HG03457 (cell line): ENCODE measurements around the gene ISCA1.

Source experiments
- ATAC-seq: cut with Tn5 transposase; IDR thresholded peaks from one replicate; pipeline ENCODE4 v1.9.1; 2021; ENCODE audit warnings: moderate number of reproducible peaks; ENCODE audit not compliant: unreplicated experiment

The ISCA1 gene

DNA sequence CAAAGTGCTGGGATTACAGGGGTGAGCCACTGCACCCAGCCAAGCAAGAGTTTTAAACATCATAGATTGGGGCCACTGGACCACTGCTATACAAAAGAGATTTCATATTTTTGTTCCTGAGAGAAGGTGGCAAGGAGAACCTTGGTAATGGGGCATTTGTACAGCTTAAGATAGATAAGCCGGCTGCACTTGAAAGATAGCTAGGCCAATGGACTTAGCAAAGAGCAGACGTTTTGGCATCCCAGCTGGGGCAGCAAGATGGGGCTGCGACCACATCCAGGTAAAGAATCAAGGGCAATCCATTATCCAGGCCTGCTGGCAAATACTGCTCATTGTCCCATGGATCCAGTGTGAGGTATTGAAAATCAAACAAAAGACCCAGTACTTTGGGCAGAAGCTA lies 3.9 kb upstream of the ISCA1 start:
- no peak for ATAC-seq

DNA sequence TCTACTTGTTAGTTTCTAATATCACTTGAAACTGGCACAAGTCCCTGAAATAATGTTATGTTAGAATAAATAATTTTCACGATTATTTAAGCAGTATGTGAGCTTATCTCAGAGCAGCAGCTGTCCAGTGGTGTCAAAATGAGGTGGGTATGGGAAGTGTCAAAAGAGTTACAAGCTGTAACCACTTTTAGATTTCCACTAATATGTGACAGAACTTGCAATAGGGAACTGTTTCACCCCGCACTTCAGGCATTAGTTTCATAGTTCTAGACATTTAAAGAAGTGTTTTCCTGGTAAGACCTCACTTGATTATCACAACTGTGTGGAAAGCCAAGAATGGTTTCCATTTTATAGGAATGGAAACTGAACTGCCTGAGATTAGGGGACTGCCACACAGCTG lies 2.9 kb upstream of the ISCA1 start:
- ATAC-seq: no peak

DNA sequence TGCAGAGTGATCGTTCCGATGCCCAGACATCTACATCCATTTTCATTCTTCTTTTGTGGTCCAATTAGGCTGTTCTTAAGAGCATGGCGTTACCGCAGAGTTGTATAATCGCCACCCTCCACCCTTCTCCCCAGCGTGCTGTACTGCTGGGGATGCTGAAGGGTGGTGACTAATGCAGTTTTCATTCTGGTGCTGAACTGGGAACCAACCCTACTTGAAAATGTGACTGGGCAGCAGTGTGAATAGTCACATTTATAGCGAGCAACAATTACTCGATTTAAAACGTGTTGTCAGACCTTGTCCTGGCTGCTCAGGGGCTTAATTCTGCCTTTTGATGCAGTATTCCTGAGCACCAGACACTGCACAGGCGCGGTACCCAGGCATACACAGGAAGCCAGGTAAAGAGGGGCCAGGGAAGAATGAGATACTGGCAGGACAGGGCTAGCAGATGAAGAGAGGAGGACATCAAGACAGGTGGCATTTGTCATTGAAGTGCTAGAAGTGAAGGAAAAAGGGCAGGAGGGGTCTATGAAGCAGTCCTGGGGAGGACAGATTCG lies 719 bp upstream of the ISCA1 start:
- ATAC-seq: peak; percentile 3

DNA sequence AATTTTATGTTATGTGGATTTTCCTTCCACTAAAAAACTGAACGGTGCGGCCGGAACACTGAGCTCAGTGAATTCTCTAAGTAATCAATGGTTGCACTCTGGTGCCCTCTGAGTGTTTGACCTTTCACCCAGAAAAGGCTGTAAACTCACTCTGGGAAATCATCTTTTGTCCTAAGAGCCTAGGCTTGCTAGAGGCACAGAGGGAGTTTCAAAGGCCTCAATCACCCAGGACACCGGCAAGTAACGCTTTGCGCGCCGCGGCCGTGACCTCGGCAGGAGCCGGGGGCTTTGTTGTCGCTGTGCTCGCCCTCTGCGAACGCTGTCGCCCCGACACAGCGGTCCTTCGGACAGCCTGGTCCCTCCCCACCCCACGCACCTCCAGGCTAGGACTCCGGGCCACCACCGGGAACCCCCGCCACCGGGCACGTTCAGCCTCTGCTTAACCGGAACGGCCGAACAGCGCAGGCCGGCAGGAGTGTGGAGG lies 703 bp downstream of the ISCA1 start:
- peak; percentile 3 for ATAC-seq

DNA sequence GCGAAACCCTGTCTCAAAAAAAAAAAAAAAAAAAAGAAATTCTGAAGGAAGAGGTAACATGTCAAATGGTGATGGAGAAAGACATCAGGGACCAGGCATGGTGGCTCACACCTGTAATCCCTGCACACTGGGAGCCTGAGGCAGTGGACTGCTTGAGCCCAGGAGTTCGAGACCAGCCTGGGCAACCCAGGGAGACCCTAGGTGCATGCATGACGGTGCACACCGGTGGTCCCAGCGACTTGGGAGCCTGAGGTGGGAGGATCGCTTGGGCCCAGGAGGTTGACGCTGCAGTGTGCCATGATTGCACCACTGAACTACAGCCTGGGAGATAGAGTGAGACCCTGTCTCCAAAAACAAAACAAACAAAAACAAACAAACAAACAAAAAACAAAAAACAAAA lies 1.8 kb downstream of the ISCA1 start:
- no peak for ATAC-seq

DNA sequence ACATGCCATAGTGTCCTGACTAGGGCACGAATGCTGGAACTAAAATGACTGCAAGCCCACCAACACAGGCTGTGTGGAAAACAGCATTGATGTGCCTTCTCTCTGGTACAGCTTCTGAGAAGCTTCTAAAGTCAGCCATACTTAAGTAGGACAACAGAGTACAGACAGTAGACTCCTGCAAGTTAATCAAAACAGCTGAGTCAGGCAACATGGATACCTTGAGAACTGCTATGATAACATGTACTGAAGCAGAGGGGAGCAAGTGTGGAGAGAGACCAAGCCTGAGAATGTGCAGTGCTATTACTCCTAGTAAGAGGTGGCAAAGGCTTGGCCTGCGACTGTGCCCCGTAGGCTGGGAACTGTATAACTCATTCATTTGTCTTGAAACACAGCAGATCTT lies 2.5 kb downstream of the ISCA1 start:
- no peak for ATAC-seq

DNA sequence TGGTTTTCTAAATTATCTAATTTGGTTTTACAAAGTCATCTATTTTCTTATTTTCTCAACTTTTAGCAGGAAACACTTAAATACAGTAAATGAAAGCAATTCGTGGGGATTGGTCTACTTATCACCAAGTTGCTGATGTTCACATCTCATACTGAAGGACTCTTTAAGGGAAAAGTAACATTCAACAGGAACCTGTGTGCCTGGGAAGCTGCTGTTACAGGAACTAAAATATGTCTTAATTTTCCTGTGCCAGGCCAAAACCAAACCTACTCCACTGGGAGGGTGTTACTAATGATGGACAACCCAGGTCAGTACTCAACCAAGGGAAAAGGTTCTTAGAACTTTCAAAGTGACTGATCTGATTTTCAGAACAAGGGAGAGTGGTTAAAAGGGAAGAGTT lies 5.3 kb downstream of the ISCA1 start:
- no peak for ATAC-seq

DNA sequence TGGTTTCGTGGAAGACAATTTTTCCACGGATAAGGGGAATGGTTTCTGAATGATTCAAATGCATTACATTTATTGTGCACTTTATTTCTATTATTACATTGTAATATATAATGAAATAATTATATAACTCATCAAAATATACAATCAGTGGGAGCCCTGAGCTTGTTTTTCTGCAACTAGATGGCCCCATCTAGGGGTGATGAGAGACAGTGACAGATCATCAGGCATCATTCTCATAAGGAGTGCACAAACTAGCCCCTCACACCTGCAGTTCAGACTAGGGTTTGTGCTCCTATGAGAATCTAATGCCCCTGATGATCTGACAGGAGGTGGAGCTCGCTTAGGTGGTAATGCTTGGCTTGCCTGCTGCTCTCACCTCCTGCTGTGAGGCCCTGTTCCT lies 6.4 kb downstream of the ISCA1 start:
- no peak for ATAC-seq

DNA sequence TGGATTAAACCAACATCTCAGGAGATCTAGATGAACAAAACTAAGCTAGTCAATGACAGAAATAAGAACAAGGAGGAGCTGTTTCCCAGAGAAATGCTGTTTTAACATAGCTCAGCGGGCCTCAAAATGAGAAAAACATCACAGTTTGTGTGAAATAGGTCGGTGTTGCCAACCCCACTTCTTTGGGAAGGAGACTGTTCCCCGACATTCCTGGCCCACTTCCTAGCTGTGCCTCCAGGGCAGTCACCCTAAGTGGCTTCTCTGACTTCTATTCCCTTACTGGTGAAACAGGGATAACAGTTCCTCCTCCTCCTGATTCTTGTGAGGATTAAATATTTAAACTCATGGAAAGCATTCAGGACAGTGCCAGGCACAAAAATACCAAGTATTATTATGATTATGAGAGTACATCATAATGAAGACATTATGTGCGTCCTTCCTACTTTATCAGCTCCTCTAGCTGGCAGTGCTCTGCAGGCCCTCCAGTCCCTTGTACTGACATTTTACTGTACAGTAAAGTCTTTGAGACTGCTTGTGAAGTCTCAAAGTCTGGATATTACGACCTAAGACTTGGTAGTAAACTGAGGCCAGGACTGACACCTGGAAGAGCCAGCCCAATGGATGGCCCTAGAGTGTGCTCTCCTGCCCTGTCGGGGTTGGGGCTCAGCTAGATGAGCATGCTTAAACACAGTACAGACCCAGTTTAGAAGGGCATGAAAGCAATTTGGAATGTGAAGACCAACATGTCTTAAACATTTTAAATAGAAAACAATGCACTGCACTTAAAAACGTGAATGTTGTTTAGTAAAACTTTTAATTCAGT lies 7.3 kb downstream of the ISCA1 start:
- no peak for ATAC-seq

DNA sequence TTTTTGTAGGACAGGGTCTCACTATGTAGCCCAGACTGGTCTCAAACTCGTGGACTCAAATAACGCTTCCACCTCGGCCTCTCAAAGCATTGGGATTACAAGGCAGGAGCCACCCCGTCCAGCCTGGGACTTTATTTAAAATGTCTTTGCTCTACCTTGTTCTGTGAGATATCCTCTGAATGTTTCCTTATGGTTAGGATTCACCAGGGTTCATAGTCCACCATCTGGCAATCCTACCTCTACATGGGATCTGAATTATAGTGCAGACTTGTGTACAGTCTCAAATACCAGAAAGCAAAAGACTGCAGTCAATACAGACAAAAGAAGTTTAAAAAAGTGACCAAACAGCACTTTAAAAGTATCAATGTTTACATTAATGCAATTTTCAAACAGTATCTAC lies 10.1 kb downstream of the ISCA1 start:
- ATAC-seq: no peak

DNA sequence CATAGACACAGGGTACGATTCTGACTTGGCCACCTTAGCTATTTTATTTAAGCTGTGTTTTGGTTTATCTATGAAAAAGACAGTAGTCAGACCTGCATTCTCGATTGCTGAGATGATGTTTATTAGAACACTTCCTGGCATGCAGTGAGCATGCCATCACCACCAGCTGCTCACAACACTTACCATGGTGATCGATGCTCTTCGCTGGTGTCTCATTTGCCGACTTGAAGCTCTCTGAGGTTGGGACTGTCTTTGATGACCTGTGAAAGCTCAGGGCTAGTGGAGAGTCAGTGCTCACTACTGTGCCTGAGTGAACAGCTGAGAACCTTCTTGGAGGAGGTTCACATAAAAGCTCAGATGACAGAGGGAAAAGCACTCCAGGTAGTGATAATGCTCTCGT lies 18.5 kb downstream of the ISCA1 start:
- ATAC-seq: no peak

DNA sequence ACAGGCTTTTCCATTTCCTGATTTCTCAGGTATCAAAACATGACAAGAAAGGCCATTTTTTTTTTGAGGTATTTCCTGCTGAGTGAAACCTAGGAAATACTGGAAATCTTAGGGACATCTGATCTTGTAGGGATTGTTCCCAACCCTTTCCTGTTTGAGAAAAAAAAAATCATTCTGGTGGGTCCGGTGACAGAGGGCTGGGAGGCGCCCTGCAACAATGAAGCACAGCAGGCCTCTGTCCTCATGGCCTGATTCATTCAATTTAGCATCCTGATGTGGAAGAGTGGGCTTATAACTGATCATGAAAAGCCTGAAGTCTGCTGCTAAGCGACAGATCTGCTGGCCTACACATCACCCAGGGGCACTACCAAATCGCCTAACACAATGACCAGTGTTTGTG lies 19.8 kb downstream of the ISCA1 start:
- no peak for ATAC-seq

DNA sequence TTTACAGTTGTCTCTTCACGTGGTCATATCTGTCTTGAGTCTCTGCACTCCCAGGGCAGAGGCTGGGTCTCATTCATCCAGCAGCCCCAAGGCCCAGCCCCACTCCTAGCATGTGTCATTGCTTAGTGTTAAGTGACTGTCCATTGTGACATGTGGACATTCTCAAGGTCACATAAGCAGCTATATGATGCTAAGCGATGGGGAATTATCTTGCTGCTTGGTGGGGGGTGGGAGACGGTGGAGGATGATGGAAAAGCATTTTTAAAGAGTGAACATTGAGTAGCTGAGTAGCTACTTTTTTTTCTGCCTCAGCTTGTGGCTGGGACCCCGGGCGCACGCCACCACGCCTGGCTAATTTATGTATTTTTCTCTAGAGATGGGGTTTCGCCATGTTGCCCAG lies 22.8 kb downstream of the ISCA1 start, which contains the start of gene C9orf153:
C9orf153 (minus strand) TSS at position 101 of the 400 bp plus-strand sequence. CDS start 30,054 bp downstream, outside the sequence.
- ATAC-seq: no peak

DNA sequence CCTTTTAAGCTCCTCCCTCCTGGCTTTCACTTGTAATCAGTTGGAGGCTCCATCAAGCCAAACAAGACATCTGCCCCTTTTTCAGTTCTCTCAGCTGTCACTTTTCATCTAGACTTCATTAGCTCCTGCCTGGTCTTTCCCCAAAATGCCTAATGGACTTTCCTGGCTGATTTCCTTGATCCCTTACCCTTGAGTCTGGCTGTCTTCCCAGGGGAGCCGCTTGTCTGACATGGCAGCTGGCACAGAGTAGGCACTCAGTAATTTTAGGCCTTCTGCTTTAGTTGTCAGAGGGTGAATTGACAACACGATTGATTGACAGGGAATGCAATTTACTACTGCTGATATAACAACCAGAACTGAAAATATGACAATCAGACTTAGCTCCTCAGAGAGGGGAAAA lies 24.9 kb downstream of the ISCA1 start:
- no peak for ATAC-seq

DNA sequence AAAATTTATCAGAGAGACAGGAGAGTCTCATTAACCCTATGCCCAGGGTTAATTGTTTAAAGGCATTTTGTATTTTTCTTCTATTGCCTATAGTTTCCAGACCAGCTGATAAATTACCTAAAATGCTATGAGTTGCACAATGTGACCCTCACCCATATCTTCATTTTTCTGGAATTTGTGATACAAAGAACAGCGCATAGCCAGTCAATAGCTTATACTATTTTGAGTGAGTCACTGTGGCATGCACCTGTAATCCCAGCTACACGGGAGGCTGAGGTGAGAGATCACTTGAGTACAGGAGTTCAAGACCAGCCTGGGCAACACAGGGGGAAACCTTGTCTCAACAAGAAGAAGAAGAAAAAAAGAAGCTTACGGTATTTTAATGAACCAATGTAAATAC lies 25.7 kb downstream of the ISCA1 start:
- no peak for ATAC-seq

DNA sequence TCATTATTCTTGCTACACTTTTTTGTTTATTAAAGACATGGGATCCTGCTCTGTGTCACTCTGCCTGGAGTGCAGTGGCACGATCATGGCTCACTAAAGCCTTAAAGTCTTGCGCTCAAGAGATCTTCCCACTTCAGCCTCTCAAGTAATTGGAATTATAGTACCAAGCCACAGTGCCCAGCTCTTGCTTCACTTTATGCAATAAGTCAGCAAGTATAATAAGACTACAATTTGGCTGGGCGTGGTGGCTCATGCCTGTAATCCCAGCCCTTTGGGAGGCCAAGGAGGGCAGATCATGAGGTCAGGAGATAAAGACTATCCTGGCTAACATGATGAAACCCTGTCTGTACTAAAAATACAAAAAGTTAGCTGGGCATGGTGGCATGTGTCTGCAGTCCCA lies 28.8 kb downstream of the ISCA1 start:
- no peak for ATAC-seq

DNA sequence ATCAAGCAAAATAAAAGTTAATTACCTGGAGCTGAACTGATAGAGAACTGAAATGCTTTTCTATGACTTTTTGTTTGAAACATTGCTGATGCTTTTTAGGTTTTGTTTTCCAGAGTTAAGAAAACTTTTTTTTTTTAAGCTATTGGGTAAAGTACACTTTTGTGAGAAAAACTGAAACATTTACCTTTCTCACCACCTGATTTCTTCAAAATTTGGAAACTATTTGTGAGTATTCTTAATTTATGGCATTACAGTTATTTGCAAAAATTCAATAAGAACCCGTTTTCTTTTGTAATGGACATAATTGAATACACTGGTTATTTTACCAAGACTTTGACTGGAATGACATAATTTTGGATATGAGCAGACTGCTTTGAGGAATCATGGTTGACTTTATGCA lies 29.5 kb downstream of the ISCA1 start:
- no peak for ATAC-seq

DNA sequence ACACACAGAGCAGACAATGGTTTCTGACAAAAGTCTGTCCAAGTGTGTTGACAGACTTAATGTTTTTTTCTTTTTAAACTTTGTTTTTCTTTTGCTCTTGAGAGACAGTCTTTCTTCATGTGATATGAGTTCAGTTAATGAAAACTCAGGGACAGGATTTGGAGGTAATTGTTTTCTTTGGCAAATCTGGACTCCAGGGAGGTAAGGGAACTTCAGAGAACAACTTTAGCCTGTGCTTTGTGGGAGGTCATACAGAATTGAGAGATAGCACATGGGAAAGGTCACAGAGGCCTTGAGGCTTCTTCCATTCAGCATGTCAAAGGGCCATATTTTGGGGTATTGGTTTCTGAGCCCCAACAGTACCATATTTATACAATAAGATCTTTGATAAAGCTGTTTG lies 32.2 kb downstream of the ISCA1 start:
- no peak for ATAC-seq

DNA sequence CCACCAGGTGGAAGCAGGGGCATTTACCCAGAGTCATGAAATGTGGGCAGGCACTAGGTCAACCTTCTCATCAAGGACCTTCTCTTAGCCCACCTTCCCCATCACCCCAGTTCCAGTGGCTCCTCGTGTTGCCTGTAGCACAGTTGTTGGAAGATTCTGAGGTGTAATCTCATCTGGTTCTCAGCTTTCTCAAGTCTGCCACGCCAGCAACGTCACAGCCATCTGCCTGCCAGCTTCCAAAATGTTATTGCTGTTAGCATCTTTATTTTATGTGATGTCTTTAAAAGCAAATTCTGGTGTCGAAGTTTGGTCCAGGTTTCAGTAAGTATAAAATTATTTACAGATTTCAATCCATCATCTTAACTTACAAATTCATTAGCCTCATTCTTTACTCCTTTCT lies 33.6 kb downstream of the ISCA1 start:
- ATAC-seq: no peak

DNA sequence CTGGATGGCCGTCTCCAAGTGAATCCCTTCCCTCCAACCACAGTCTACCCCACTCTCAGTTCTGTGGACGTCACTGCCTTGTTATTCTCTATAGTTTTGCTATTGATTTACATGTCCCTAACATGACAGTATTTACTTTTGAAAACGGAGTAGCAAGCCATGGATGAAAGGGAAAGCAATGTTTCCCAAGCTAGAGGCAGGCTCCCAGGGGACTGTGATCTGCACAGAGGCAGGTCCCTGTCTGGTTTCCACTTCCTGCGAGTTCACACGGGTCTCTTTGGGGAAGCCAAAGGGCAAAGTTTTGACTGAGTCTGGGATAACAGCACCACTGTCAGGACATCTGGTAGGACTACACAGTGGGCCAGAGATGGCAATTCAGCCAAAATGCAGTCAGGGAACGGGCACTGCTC lies 35.6 kb downstream of the ISCA1 start:
- ATAC-seq: peak; percentile 92

DNA sequence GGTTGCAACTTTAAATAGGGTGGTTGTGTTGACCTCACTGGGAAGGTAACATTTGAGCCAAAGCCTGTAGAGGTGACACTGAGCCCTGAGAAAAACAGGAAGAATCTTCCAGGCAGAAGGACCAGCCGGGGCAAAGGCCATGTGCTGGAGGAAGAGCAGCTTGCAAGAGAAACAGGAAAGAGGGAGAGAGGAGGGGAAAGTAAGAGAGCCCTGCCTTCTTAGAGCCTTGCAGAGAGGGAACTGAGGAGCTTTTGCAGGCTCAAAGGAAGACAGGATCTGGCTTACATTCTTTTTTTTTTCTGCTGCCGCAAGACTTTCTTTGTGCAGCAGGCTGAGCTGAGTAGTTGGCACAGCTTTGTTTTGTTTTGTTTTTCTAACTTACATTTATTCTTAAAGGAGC lies 40.3 kb downstream of the ISCA1 start:
- ATAC-seq: no peak

DNA sequence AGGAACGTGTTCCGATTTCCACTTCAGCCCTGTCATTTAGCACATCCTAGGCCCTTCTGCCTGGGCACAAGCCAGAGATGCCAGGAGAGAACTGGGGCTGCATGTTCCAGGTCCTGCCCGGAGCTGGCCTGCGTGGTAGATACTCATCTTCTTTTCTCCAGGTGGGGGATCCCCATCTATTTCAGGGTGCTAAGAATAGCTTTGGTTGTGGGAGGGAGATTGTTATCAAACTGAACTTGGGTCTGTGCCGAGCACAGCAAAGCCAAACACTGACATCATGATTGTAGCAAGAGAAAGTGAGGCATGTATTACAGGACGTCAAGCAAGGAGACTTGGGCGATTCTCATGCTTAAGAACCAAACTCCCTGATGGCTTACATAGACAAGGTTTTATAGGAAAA lies 41.1 kb downstream of the ISCA1 start:
- no peak for ATAC-seq
